Activated CD8-positive, alpha-beta memory T cell treated with anti-CD3 and anti-CD28 coated beads, Interleukin-2, amount 10 ng/mL, durations not matched to agents 7 days and 5 days (primary cell): ENCODE measurements around the gene PPP5C. TPM values are rescaled to one million over a fixed set of nuclear protein-coding genes. Genes with fewer than 3 reads are reported as not detected.
A peak's percentile ranks its signal among the peaks of the same experiment; 100 is the strongest.

Source experiments
- ATAC-seq: fragments of 150-1000 bp; cut with Tn5 transposase; one replicate; pipeline ENCODE4 v1.10.0; 2021; ENCODE audit warnings: moderate library complexity
- CTCF ChIA-PET: fragments of 350-600 bp; sonication (Branson Sonifier 250); formaldehyde crosslinking; loops from one replicate; lab custom pipeline; 2021; ENCODE audit warnings: antibody characterized with exemption; lab: Charles Lee
- DNase-seq: peaks from one replicate; pipeline ENCODE4 v3.0.0-alpha.2; 2020
- H3K27ac Mint-ChIP-seq: one replicate; pipeline ENCODE4 v1.8.0; 2021; ENCODE audit warnings: mild to moderate bottlenecking, mixed read lengths
- H3K27me3 Mint-ChIP-seq: one replicate; pipeline ENCODE4 v1.8.0; 2021; ENCODE audit warnings: mixed read lengths
- H3K36me3 Mint-ChIP-seq: one replicate; pipeline ENCODE4 v1.8.0; 2021; ENCODE audit warnings: mild to moderate bottlenecking, mixed read lengths
- H3K4me1 Mint-ChIP-seq: one replicate; pipeline ENCODE4 v1.8.0; 2021; ENCODE audit warnings: mixed read lengths
- H3K4me3 Mint-ChIP-seq: one replicate; pipeline ENCODE4 v1.8.0; 2021; ENCODE audit warnings: mild to moderate bottlenecking, moderate library complexity, mixed read lengths
- H3K9me3 Mint-ChIP-seq: one replicate; pipeline ENCODE4 v1.8.0; 2022; ENCODE audit warnings: low read depth, mixed read lengths
- total RNA-seq, 2 experiments: library from RNA; stranded (reverse); gene quantifications; one replicate each; pipeline ENCODE4 v1.2.3, GENCODE V29; 2021

The PPP5C gene, protein sequence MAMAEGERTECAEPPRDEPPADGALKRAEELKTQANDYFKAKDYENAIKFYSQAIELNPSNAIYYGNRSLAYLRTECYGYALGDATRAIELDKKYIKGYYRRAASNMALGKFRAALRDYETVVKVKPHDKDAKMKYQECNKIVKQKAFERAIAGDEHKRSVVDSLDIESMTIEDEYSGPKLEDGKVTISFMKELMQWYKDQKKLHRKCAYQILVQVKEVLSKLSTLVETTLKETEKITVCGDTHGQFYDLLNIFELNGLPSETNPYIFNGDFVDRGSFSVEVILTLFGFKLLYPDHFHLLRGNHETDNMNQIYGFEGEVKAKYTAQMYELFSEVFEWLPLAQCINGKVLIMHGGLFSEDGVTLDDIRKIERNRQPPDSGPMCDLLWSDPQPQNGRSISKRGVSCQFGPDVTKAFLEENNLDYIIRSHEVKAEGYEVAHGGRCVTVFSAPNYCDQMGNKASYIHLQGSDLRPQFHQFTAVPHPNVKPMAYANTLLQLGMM
- total RNA-seq, result 100 to 1,000 TPM in 1 of 2 experiments, 10 to 100 TPM in 1; 99.2 to 110 TPM

DNA sequence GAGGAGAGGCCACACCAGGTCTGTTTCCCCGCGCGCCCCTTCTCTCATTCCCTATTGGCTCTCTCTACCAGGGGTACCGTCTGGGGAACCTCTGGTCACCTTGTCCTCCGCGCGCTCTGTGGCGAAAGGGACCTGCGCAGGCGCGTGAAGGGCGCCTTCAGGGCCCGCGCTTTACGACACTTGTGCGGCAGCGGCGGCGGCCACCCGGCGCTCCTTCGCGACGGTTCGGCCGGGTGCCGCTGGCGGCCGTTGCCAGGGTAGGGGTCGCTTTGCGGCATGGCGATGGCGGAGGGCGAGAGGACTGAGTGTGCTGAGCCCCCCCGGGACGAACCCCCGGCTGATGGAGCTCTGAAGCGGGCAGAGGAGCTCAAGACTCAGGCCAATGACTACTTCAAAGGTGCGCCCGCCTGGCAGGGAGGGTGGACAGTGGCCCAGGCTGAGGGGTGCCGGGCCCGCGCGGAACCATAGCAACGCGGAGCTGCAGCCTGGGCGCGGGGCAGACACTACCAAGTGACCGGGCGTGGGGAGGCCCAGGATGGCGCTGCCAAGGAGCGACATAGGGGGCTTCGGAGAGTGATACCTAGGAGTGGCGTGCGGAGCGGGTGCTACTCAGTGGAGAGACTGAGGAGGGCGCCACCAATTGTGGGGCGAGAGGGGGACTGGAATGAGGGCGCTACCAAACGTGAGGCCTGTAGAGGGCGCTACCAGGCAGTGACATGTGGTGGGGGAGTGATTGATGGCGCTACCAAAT, at the start of gene PPP5C:
PPP5C (plus strand) TSS at position 267 of the 751 bp plus-strand sequence; CDS start at position 277, 10 bp downstream.
- H3K9me3 Mint-ChIP-seq, result no peaks in the 10 kb centered on the region
- CTCF ChIA-PET, result interaction anchor here (0.7 to 4.4 kb wide), 15 partner anchors 10 to 577 kb away, joined by 3 to 35 read pairs (median 5); partner anchors contain the start of gene FOXA3
- H3K27ac Mint-ChIP-seq, result peak within 1 kb of the TSS; percentile 91
- H3K36me3 Mint-ChIP-seq, result peaks cover 16% of the 10 kb centered on the region
- peak; percentile 75 for ATAC-seq
- DNase-seq, result peak; percentile 93
- peaks cover 52% of the 10 kb centered on the region for H3K4me1 Mint-ChIP-seq
- H3K4me3 Mint-ChIP-seq, result peak within 1 kb of the TSS; percentile 93
- H3K27me3 Mint-ChIP-seq, result peaks cover 9% of the 10 kb centered on the region

DNA sequence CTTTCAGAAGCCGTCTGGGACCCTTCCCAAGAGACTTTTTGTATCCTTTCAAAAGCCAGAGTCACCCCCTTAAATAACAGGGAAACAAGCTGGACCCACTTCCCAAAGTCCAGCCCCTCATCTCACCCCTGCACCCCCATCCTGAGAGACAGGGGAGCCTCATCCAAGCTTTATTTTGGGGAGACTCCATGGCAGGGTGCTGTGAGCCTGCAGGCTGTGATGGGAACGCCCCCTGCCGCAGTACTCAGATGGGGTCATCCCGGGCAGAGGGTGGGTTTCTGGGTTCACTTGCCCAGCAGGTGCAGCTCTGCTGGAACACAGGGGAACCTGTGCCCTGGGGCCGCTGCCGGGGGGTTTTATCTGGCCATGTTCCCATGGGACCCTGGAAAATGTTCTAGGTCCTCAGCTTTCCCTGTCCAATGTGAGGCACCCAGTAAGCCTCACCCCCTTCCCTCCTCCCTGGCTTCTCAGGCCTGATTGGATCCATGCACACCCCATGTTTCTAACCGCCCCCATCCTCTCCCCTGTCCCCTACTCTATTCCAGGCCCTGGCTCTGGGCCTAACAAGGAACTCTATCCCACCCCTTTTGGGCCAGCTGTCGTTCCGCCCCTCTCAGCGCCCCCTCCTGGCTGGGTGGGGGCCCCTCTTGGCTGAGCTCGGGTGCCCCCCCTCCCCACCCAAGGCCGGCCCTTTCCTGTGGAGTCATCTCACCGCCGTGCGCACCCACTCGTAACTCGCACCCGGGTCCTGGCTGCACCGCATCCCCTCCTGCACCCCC, 49.0 kb upstream of the PPP5C start:
- no peak for ATAC-seq
- CTCF ChIA-PET, result interaction anchor here (0.6 to 1.0 kb wide), 2 partner anchors 9 to 17 kb away, joined by 3 to 4 read pairs; no protein-coding TSS in a partner anchor

DNA sequence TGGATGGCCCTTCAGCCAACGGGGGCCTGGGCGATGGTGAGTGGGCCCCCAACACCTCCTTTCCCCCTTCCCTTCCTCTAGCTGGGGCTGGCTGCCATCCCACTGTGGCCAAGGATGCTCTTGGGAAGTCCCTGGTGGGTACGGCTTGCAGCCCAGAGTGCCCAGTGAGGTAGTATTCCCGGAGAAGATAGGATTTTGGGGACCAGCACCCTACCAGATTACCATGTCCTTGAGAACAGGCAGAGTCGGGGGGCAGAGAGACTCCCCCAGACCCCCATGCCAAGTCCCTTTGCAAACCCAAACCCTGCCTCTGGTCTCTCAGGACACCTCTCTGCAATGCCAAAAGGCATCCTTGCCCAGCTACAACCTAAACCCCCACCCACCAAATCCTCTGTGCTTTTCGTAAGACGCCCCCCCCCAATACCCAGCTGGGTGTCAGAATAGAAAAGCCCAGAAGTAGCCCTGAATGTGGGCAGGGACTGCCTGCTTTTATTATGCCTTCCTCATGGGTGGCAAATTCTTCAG, 48.3 kb upstream of the PPP5C start:
- CTCF ChIA-PET, result interaction anchor here (0.6 to 1.0 kb wide), 2 partner anchors 10 to 18 kb away, joined by 3 to 4 read pairs; no protein-coding TSS in a partner anchor
- Mint-ChIP-seq H3K36me3 (no peaks in the 10 kb centered on the region), H3K9me3 (no peaks in the 10 kb centered on the region), H3K27me3 (peaks cover 33% of the 10 kb centered on the region), H3K4me1 (no peaks in the 10 kb centered on the region), H3K27ac (no peak overlapping the region), H3K4me3 (no peak overlapping the region)
- ATAC-seq (no peak), DNase-seq (no peak)

More for the DNA sequence above, 49.0 kb upstream of the PPP5C start:
- Mint-ChIP-seq H3K27me3 (peaks cover 33% of the 10 kb centered on the region), H3K36me3 (no peaks in the 10 kb centered on the region), H3K9me3 (no peaks in the 10 kb centered on the region), H3K4me1 (no peaks in the 10 kb centered on the region), H3K27ac (no peak overlapping the region), H3K4me3 (no peak overlapping the region)
- DNase-seq, result no peak

DNA sequence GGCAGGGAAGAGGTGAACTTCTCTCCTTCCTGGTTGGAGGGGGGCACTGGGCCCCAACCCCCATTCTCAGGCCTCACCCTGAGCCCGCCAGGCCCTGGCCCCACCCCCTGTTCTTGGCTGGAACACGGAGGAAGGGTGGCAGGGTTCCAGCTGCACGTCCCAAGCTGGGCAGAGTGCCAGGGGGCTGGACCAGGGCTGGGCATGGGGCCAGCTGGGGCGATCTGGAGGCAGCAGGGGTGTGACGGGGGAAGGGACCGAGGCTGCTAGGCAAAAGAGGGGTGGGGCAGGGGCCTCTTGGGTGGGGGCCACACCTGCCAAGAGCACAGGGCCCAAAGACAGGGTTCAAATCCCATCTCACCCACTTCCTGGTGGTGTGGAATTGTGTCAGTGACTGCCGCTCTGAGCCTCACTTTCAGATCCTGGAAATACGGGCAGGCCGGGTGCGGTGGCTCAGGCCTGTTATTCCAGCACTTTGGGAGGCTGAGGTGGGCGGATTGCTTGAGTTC, 47.8 kb upstream of the PPP5C start:
- Mint-ChIP-seq H3K27me3 (peaks cover 33% of the 10 kb centered on the region), H3K27ac (no peak overlapping the region), H3K9me3 (no peaks in the 10 kb centered on the region), H3K4me3 (no peak overlapping the region), H3K36me3 (no peaks in the 10 kb centered on the region), H3K4me1 (no peaks in the 10 kb centered on the region)
- ATAC-seq (no peak), DNase-seq (no peak)
- CTCF ChIA-PET, result no interaction called here

DNA sequence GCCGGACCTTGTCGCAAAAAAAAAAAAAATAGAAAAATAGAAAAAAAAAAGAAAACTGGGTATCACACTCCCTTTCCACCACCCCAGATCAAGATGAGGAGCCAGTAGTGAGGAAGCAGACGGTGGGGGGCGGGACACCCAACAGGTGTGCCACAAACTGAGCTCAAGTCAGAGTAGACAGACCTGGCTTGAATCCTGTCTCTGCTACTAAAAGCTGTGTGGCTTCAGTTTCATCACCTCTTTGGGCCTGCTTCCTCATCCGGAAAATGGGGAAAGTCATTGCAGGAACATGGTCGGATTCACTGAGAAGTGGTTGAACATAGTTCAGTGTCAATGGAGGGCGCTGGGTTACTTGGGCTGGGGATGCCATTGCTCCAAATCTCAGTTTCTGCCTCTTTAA, 47.2 kb upstream of the PPP5C start:
- ATAC-seq (no peak), DNase-seq (no peak)
- H3K9me3 Mint-ChIP-seq, result no peaks in the 10 kb centered on the region
- CTCF ChIA-PET, result interaction anchor here (1.1 kb wide), 1 partner anchor 19 kb away, joined by 5 read pairs; no protein-coding TSS in a partner anchor
- no peaks in the 10 kb centered on the region for H3K36me3 Mint-ChIP-seq
- H3K27ac Mint-ChIP-seq, result no peak overlapping the region
- H3K4me3 Mint-ChIP-seq, result no peak overlapping the region
- peaks cover 28% of the 10 kb centered on the region for H3K27me3 Mint-ChIP-seq
- H3K4me1 Mint-ChIP-seq, result no peaks in the 10 kb centered on the region

DNA sequence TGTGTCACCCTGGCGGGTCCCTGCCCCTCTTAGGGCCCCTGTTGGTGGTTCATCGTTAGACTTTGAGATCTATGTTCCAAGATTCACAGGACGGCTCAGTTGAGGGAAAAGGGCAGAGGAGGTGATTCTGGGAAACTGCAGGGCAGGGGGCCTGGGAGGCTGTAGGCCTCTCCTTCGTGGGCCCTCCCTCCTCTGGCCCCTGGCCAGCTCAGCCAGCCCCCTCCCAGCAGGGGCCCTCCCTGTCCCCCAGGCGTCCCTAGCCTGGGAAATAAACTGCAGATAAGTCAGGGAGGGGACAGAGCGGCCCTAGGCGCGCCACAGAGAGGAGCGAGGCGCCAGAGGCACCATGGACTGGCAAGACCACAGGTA, 43.6 kb upstream of the PPP5C start:
- CTCF ChIA-PET, result no interaction called here
- no peak for ATAC-seq
- Mint-ChIP-seq H3K27ac (no peak overlapping the region), H3K4me3 (no peak overlapping the region), H3K4me1 (no peaks in the 10 kb centered on the region), H3K9me3 (peaks cover 6% of the 10 kb centered on the region), H3K27me3 (peaks cover 9% of the 10 kb centered on the region), H3K36me3 (peaks cover 3% of the 10 kb centered on the region)
- DNase-seq, result no peak

DNA sequence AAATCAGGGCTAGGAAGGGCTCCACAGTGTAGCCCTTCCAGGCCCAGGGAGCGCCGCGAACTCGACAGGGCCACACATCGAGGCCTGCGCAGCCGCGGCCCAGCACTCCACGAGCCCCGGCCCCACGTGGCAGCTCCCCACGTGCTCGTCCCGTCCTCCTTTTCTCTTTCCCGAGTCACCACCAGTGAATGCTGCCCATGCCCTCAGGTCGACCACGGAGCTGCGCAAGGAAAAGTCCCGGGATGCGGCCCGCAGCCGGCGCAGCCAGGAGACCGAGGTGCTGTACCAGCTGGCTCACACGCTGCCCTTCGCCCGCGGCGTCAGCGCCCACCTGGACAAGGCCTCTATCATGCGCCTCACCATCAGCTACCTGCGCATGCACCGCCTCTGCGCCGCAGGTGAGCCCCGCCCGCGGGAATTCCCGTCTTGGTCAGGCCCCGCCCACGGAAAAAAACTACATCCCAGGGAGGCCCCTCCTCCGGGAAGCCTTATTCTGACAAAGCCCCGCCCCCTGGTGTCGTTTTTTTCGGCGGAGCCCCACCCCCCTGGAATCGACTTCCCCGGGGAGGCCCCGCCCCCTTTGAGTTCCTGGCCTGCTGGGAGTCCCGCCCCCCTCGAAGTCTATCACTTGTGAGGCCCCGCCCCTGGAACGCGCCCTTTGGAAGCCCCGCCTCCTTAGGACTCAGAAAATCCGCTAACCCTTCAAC, 43.0 kb upstream of the PPP5C start:
- peaks cover 6% of the 10 kb centered on the region for H3K9me3 Mint-ChIP-seq
- H3K4me3 Mint-ChIP-seq, result no peak overlapping the region
- peaks cover 3% of the 10 kb centered on the region for H3K36me3 Mint-ChIP-seq
- DNase-seq, result no peak
- H3K27me3 Mint-ChIP-seq, result peaks cover 9% of the 10 kb centered on the region
- no peak for ATAC-seq
- CTCF ChIA-PET, result no interaction called here
- H3K4me1 Mint-ChIP-seq, result no peaks in the 10 kb centered on the region
- H3K27ac Mint-ChIP-seq, result no peak overlapping the region

DNA sequence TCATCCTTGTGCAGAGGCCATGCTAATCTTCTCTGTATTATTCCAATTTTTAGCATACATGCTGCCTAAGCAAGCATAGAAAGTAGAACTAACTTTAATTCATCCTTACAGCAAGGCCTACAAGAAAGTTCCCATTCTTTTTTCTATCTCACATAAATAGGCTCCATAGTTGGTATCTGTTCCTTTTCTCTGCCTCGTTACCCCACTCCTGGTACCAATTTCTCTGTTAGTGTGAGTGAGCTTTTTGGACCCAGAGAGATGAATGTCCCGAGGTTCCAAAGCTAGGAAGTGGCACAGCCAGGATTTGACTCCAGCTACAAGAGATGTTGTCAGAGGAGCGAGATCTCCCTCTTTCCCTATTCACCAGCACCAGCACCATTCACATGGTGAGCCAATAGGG, 40.4 kb upstream of the PPP5C start:
- Mint-ChIP-seq H3K27ac (no peak overlapping the region), H3K27me3 (no peaks in the 10 kb centered on the region), H3K4me1 (no peaks in the 10 kb centered on the region), H3K4me3 (no peak overlapping the region), H3K36me3 (peaks cover 3% of the 10 kb centered on the region), H3K9me3 (peaks cover 6% of the 10 kb centered on the region)
- CTCF ChIA-PET, result no interaction called here
- no peak for ATAC-seq
- DNase-seq, result no peak

DNA sequence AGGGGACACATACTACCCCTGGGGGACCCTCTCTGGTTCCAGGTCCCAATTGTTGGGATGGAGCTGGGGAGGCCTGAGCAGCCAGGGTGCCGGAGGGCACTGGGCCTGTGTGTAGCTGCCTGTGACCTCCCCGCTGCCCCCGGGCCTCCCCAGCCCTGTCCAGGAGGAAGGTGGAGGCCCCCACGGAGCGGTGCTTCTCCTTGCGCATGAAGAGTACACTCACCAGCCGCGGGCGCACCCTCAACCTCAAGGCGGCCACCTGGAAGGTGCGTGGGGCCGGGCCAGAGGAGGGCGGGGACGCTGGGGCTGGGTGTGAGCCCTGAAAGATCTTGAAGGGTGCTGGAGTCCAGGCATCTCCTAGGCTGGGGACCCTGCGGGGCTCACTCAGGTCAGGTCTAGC, 38.4 kb upstream of the PPP5C start:
- CTCF ChIA-PET, result no interaction called here
- Mint-ChIP-seq H3K36me3 (peaks cover 3% of the 10 kb centered on the region), H3K4me3 (no peak overlapping the region), H3K9me3 (peaks cover 6% of the 10 kb centered on the region), H3K27ac (no peak overlapping the region), H3K4me1 (no peaks in the 10 kb centered on the region), H3K27me3 (no peaks in the 10 kb centered on the region)
- ATAC-seq (no peak), DNase-seq (no peak)

DNA sequence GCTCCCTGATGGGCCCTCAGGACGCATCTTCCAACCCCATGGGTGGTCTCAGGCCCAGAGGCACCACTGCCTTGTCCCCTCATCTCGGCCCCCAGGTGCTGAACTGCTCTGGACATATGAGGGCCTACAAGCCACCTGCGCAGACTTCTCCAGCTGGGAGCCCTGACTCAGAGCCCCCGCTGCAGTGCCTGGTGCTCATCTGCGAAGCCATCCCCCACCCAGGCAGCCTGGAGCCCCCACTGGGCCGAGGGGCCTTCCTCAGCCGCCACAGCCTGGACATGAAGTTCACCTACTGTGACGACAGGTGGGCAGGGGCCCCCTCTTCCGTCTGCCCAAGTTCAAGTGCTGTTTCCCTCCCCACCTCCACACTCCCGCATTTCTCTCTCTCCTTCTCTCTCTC, 37.8 kb upstream of the PPP5C start:
- Mint-ChIP-seq H3K4me3 (no peak overlapping the region), H3K4me1 (no peaks in the 10 kb centered on the region), H3K36me3 (peaks cover 3% of the 10 kb centered on the region), H3K27ac (no peak overlapping the region), H3K27me3 (no peaks in the 10 kb centered on the region), H3K9me3 (peaks cover 6% of the 10 kb centered on the region)
- DNase-seq, result no peak
- ATAC-seq, result no peak
- CTCF ChIA-PET, result no interaction called here

DNA sequence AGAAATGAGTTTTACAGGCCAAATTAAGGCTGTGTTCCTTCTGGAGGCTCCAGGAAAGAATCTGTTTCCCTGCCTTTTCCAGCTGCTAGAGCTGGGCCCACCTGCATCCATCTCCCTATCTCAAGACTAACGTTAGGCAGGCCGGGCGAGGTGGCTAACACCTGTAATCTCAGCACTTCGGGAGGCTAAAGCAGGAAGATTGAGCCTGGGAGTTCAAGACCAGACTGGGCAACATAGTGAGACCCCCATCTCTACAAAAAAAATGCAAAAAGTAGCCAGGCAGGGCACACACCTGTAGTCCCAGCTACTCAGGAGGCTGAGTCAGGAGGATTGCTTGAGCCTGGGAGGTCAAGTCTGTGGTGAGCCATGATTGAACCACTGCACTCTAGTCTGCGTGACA, 35.4 kb upstream of the PPP5C start:
- no peaks in the 10 kb centered on the region for H3K4me1 Mint-ChIP-seq
- H3K4me3 Mint-ChIP-seq, result no peak overlapping the region
- H3K36me3 Mint-ChIP-seq, result no peaks in the 10 kb centered on the region
- H3K9me3 Mint-ChIP-seq, result no peaks in the 10 kb centered on the region
- no peaks in the 10 kb centered on the region for H3K27me3 Mint-ChIP-seq
- ATAC-seq (no peak), DNase-seq (no peak)
- H3K27ac Mint-ChIP-seq, result no peak overlapping the region
- CTCF ChIA-PET, result no interaction called here
